Astrocyte (in vitro differentiated cells and primary cell): ENCODE results near the gene AQP1. TPM values are rescaled to one million over a fixed set of nuclear protein-coding genes. Genes with fewer than 3 reads are reported as not detected.

Experiments used
- DNase-seq: peaks from one replicate; pipeline ENCODE4 v3.0.0-alpha.2; 2010; ENCODE audit warnings: low read depth
- FAIRE-seq: peaks from 2 replicates; lab custom pipeline; 2011; peaks lifted over from hg19 to GRCh38; lab: Jason Lieb, UNC
- H2AFZ ChIP-seq: 2 replicates; pipeline ENCODE4 v1.6.0; 2012; ENCODE audit warnings: low read depth, low read length, inconsistent platforms
- H3K27ac ChIP-seq: 2 replicates; pipeline ENCODE4 v1.5.1; 2011; ENCODE audit warnings: low read depth, low read length, inconsistent platforms
- H3K27me3 ChIP-seq: 2 replicates; pipeline ENCODE4 v1.6.0; 2011; ENCODE audit warnings: low read length, inconsistent platforms; ENCODE audit not compliant: insufficient read depth
- H3K36me3 ChIP-seq: 2 replicates; pipeline ENCODE4 v1.5.1; 2011; ENCODE audit warnings: low read length, inconsistent platforms; ENCODE audit not compliant: insufficient read depth
- H3K4me1 ChIP-seq: 2 replicates; pipeline ENCODE4 v1.5.1; 2011; ENCODE audit warnings: low read length, inconsistent platforms; ENCODE audit not compliant: insufficient read depth
- H3K4me2 ChIP-seq: 2 replicates; pipeline ENCODE4 v1.6.0; 2012; ENCODE audit warnings: low read length, inconsistent platforms
- H3K4me3 ChIP-seq: 2 replicates; pipeline ENCODE4 v1.5.1; 2011; ENCODE audit warnings: low read depth, mild to moderate bottlenecking, low read length, inconsistent platforms; ENCODE audit not compliant: insufficient read depth
- H3K79me2 ChIP-seq: 2 replicates; pipeline ENCODE4 v1.6.0; 2012; ENCODE audit warnings: mild to moderate bottlenecking, low read length, inconsistent platforms; ENCODE audit not compliant: insufficient read depth
- H3K9ac ChIP-seq: 2 replicates; pipeline ENCODE4 v1.6.0; 2012; ENCODE audit warnings: mild to moderate bottlenecking, low read length, inconsistent platforms
- H3K9me3 ChIP-seq: 2 replicates; pipeline ENCODE4 v1.5.1; 2012; ENCODE audit warnings: low read depth, mild to moderate bottlenecking, low read length, inconsistent platforms; ENCODE audit not compliant: insufficient read depth
- H4K20me1 ChIP-seq: 2 replicates; pipeline ENCODE4 v1.6.0; 2012; ENCODE audit warnings: low read length, inconsistent platforms; ENCODE audit not compliant: insufficient read depth
- H3K27ac Mint-ChIP-seq: one replicate; pipeline ENCODE4 v1.8.0; 2021; ENCODE audit warnings: mild to moderate bottlenecking, mixed read lengths; ENCODE audit not compliant: unreplicated experiment
- H3K27me3 Mint-ChIP-seq: one replicate; pipeline ENCODE4 v1.8.0; 2021; ENCODE audit warnings: low read depth, mixed read lengths; ENCODE audit not compliant: unreplicated experiment
- H3K36me3 Mint-ChIP-seq: one replicate; pipeline ENCODE4 v1.8.0; 2021; ENCODE audit warnings: low read depth, mixed read lengths; ENCODE audit not compliant: unreplicated experiment
- H3K4me1 Mint-ChIP-seq: one replicate; pipeline ENCODE4 v1.8.0; 2021; ENCODE audit warnings: low read depth, mixed read lengths; ENCODE audit not compliant: unreplicated experiment
- H3K4me3 Mint-ChIP-seq: one replicate; pipeline ENCODE4 v1.8.0; 2021; ENCODE audit warnings: mild to moderate bottlenecking, moderate library complexity, mixed read lengths; ENCODE audit not compliant: unreplicated experiment
- H3K9me3 Mint-ChIP-seq: one replicate; pipeline ENCODE4 v1.8.0; 2021; ENCODE audit warnings: mild to moderate bottlenecking, mixed read lengths; ENCODE audit not compliant: unreplicated experiment
- EZH2 ChIP-seq: IDR thresholded peaks from 2 replicates; pipeline ENCODE4 v1.6.1; 2012; ENCODE audit warnings: mild to moderate bottlenecking, low read length, inconsistent platforms; ENCODE audit not compliant: insufficient read depth
- total RNA-seq: library from RNA; stranded (reverse); gene quantifications from 2 replicates; pipeline ENCODE4 v1.2.1, GENCODE V29; 2021
- TF ChIP-seq, protein P1 (sequence below): IDR thresholded peaks from 2 replicates; pipeline ENCODE4 v1.5.1; 2011; ENCODE audit warnings: low read depth, mild to moderate bottlenecking, inconsistent platforms, low read length, moderate library complexity; ENCODE audit not compliant: insufficient read depth

Gene AQP1
- total RNA-seq, 1 donor from 2014 or later, result 6.7 TPM

DNA sequence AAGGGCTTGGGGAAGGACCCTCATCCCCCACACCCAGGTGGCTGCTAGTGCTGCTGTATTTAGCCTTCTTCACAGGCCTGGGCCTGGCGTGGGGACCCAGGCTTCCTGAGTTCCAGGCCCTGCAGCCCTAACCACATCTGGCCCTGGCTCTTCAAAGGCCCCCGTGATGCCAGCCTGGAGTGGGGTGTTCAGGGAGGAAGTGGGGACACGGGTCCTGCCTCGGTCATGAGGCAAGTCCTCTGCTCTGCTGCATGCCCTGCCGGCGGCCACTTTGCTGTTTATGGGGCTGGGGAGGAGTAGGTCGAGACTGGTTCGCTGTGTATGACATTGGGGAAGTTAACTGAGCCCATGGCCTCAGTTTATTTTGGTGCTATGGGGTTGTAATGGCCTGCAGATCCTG lies 8.5 kb upstream of the AQP1 start:
- peaks cover 33% of the 10 kb centered on the region for H3K27me3 Mint-ChIP-seq
- H3K79me2 ChIP-seq, result no peaks in the 10 kb centered on the region
- H3K27ac Mint-ChIP-seq, result peak overlapping the region; percentile 31

DNA sequence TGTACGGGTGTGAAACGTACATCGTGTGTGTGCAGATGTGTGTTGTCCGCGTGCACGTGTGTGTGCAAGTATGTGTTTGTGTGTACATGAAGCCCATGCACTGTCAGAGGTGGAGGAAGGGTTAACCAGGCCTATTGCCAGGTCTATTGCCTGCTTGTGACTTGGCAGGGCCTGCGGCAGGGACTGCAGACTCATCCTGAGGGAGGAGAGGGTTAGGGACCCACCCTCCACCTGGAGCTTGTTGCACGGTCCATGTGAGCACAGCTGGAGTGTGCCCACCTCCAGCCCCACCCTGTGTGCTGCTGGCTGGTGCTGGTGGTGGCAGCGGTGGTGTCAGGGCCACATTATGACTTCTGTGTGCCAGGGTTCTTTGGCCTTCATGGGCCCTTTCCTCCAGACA lies 7.1 kb upstream of the AQP1 start:
- Mint-ChIP-seq H3K4me3 (no peak overlapping the region), H3K27me3 (peaks cover 25% of the 10 kb centered on the region), H3K27ac (no peak overlapping the region), H3K36me3 (no peaks in the 10 kb centered on the region), H3K4me1 (peaks cover 6% of the 10 kb centered on the region), H3K9me3 (no peaks in the 10 kb centered on the region)
- H3K36me3 ChIP-seq, result no peaks in the 10 kb centered on the region
- no peak overlapping the region for H3K9ac ChIP-seq
- TF ChIP-seq, protein P1, sequence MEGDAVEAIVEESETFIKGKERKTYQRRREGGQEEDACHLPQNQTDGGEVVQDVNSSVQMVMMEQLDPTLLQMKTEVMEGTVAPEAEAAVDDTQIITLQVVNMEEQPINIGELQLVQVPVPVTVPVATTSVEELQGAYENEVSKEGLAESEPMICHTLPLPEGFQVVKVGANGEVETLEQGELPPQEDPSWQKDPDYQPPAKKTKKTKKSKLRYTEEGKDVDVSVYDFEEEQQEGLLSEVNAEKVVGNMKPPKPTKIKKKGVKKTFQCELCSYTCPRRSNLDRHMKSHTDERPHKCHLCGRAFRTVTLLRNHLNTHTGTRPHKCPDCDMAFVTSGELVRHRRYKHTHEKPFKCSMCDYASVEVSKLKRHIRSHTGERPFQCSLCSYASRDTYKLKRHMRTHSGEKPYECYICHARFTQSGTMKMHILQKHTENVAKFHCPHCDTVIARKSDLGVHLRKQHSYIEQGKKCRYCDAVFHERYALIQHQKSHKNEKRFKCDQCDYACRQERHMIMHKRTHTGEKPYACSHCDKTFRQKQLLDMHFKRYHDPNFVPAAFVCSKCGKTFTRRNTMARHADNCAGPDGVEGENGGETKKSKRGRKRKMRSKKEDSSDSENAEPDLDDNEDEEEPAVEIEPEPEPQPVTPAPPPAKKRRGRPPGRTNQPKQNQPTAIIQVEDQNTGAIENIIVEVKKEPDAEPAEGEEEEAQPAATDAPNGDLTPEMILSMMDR, result no peak
- DNase-seq (no peak), FAIRE-seq (no peak)
- peaks cover 9% of the 10 kb centered on the region for H3K4me1 ChIP-seq
- H2AFZ ChIP-seq, result no peak overlapping the region
- H4K20me1 ChIP-seq, result no peaks in the 10 kb centered on the region
- no peaks in the 10 kb centered on the region for H3K9me3 ChIP-seq
- H3K79me2 ChIP-seq, result no peaks in the 10 kb centered on the region
- no peak overlapping the region for H3K4me2 ChIP-seq
- H3K27ac ChIP-seq, result no peak overlapping the region
- H3K27me3 ChIP-seq, result no peaks in the 10 kb centered on the region
- no peak overlapping the region for H3K4me3 ChIP-seq

More for the DNA sequence above, 8.5 kb upstream of the AQP1 start:
- TF ChIP-seq EZH2, result no peak
- TF ChIP-seq, protein P1, result no peak
- no peak overlapping the region for H3K4me3 Mint-ChIP-seq
- peaks cover 8% of the 10 kb centered on the region for H3K27me3 ChIP-seq
- H2AFZ ChIP-seq, result no peak overlapping the region
- H3K4me1 ChIP-seq, result peaks cover 9% of the 10 kb centered on the region
- FAIRE-seq, result no peak
- H3K36me3 ChIP-seq, result no peaks in the 10 kb centered on the region
- no peaks in the 10 kb centered on the region for H3K36me3 Mint-ChIP-seq
- peaks cover 6% of the 10 kb centered on the region for H3K4me1 Mint-ChIP-seq
- no peak overlapping the region for H3K27ac ChIP-seq
- no peaks in the 10 kb centered on the region for H4K20me1 ChIP-seq
- no peak overlapping the region for H3K4me2 ChIP-seq
- H3K9me3 ChIP-seq, result no peaks in the 10 kb centered on the region
- H3K9ac ChIP-seq, result no peak overlapping the region
- no peak overlapping the region for H3K4me3 ChIP-seq
- no peaks in the 10 kb centered on the region for H3K9me3 Mint-ChIP-seq
- no peak for DNase-seq

DNA sequence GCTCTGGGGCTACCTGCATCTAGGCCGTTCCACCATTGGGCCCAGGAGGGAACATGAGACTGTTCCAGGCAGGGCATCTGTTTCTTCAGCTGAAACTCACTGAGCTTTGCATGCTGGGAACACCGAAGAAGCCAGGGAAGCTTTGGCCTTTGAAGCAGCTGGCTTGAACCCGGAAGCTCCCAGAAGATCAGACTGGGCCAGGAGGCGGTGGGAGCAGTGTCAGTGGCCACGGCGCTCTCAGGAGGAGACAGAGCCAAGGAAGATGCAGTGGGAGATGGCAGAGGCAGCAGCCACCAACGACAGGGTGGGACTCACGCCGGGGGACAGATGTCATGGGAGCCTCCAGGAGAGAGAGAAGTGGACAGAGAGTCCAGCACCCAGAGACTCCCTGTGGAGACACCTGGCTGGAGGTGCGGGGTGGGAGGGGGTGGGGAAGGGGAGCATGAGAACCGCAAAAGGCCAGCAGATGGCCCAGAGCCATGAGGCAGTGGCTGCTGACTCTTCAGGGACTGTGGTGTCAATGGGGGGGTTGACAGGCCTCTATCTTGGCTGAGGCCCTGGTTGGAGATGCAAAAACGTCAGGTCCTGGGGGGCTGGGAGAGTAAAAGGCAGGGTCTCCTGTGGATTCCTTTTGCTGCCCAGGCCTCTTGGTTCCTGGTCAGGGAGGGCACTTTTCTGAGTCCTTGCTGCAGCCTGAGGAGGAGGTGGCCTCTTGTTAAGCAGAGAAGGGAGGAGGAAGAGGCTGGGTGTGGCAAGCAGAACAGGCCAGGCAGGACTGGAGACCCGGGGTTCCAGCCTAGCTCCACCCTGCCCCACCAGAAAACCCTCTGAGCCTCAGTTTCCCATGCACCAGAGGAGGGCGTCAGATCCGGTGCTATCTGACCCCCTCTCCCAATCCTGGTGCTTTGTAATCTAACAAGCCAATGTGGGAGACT lies 6.3 kb upstream of the AQP1 start:
- Histone ChIP-seq H3K27ac (no peak overlapping the region), H3K4me2 (no peak overlapping the region), H4K20me1 (no peaks in the 10 kb centered on the region), H3K9me3 (no peaks in the 10 kb centered on the region), H3K4me1 (peaks cover 9% of the 10 kb centered on the region), H3K27me3 (no peaks in the 10 kb centered on the region), H3K36me3 (no peaks in the 10 kb centered on the region), H3K9ac (no peak overlapping the region), H3K4me3 (no peak overlapping the region), H2AFZ (no peak overlapping the region), H3K79me2 (no peaks in the 10 kb centered on the region)
- peaks cover 21% of the 10 kb centered on the region for H3K27me3 Mint-ChIP-seq
- H3K36me3 Mint-ChIP-seq, result no peaks in the 10 kb centered on the region
- H3K27ac Mint-ChIP-seq, result no peak overlapping the region
- TF ChIP-seq, protein P1, result no peak
- TF ChIP-seq EZH2, result no peak
- DNase-seq (no peak), FAIRE-seq (no peak)
- no peak overlapping the region for H3K4me3 Mint-ChIP-seq
- H3K4me1 Mint-ChIP-seq, result peaks cover 6% of the 10 kb centered on the region
- H3K9me3 Mint-ChIP-seq, result no peaks in the 10 kb centered on the region
